NCI-H2107 (cell line): ENCODE data around the gene SAFB2.
A peak's percentile ranks its signal among the peaks of the same experiment; 100 is the strongest.

Experiments
- DNase-seq: peaks from one replicate; lab custom pipeline; 2025; lab: John Stamatoyannopoulos, UW

SAFB2 gene

DNA sequence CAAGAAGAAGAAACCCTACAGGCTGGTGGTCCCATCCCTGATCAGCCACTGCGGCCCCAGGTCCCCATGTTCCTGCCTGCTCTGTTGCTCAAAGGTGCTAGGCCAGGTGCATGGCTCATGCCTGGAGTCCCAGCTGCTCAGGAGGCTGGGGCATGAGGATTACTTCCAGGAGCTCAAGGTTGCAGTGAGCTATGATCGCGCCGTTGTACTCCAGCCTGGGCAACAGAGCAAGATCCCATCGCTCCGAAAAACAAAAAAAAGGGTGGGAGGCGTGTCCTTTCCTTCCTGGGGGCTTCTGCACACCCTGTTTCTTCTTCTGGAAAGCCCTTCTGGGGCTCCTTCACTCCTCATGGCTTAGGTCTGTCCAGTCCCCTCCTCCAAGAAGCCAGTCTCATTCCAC, 42.9 kb downstream of the SAFB2 start:
- no peak for DNase-seq

DNA sequence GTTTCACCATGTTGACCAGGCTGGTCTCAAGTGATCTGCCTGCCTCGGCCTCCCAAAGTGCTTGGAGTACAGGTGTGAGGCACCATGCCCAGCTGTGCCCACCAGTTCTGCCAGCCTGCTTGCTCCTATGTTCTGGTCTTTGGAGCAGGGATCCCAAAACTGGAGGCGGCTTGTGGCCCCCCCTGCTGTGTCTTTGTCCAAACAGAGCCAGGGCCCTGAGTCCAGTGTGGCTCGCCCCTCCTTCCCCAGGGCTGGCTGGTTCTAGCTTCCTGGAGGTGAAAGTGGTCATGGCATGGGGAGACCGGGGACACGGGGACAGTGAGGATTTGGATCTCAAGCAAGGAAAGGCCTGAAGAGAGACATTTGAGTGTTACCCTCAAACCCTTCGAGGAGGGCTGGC, 43.3 kb downstream of the SAFB2 start:
- no peak for DNase-seq

DNA sequence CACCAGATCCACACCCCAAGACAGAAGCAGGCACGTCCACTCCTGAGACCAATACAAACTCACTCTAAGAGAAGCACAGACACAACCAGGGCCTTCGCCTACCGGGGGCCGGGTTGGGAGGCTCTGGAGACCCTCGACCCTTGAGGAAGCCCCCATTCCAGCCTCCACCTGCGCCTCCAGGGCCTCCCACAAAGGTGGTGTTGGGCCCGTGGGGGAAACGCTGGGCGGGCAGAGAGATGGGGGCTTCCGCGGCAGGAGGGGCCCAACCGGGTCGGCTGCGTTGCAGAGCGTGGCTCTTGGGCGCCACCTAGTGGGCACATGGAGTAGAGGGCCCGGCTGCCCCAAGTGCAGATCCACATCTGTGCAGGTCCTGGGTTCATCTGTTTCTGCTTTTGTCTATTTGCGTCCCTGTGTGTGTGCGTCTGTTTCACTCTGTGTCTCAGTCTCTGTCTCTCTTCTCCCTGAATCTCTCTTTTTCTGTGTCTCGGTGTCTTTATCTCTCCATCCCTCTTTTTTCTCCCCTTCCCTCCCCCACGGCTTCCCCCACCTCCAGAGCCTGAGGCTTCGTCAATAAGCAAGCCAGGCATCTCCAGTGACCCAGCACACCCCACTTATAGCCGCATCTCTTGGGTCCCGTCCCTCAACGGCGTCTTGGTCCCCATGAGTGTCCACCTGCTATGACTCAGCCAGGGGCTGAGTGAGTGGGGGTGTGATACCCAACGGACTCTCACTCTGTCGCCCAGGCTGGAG, 44.3 kb downstream of the SAFB2 start:
- no peak for DNase-seq

DNA sequence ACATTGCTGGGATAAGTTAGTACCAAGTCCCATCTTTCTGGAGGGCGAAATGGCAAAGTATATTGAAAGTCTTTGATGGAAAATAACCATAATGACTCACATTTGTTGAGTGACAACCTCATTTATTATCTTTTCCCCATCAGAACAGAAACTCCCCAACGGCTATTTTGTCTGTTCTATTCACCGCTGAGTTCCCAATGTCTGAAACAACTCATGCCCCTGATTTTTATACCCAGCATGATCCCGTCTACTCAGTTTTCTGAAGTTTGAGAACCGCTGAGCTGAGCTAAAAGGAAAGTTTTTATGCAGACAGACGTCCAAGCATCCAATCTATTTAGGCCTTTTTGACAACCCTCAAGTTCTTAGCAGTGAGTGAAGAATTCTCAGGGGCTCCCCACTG, 47.0 kb downstream of the SAFB2 start:
- DNase-seq, result no peak

DNA sequence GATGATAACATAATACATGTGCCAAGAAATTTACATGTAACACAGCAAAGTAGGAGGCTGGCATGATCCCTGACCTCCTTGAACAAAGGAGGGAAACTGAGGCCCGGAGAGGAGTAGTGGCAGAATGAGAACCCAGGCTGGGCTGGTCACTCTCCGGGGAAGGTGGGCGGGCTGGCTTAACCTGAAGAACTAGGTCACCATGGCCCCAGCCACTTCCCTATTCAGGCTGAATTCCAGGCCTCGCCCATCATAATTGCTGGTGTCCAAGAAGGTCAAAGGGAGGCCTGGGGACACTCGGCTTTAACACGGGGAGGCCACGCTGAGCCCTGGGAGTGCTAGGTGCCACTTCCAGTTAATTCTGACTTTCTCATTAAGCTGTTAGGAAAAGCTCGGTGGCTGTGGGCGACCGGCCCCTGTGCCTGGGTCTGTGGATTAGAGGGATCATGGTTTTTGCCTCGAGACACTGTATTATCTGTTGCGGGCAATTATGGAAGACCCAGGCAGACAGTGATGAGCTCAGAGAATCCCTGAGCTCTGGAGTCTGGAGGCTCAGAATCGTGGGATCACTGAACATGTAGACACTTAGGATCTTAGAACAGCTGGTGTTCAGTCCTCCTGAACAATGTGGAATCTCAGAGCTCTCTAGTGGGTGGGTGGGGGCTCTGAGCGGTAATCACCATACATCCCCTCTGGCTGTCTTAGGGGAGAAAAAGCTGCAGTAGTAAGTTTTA, 49.9 kb downstream of the SAFB2 start:
- no peak for DNase-seq

DNA sequence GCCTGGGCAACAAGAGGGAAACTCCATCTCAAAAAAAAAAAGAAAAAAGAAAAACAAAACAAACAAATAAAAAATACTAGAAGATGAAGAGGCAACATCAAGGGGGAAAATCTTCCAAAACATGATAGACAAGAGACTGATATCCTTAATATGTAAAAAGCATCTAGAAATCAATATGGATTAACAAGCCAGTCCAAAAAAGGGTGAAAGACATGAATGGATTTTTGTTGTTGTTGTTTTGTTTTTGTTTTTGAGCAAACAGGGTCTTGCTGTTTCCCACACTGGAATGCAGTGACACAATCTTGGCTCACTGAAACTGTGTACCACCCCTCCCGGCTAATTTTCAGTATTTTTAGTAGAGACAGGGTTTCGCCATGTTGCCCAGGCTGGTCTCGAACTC, 50.8 kb downstream of the SAFB2 start:
- no peak for DNase-seq

DNA sequence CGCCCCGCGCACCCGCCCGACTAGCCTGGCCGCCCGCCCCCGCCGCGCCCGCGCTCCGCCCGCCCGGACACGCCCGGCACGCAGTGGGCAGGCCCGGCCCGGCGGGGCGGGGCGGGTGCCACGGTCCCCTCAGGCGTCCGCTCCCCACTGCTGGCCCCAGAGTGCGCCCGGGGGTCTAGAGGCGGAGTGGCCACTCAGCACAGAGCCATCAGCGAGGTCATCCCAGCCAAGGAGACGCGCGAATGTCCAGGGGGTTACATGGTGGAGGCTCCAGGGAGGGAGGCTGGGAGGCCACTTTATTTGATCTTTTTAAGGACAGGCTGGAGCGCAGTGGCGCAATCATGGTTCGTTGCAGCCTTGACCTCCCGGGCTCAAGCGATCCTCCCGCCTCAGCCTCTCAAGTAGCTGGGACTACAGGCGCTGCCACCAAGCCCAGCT, 54.6 kb downstream of the SAFB2 start:
- DNase-seq, result no peak

DNA sequence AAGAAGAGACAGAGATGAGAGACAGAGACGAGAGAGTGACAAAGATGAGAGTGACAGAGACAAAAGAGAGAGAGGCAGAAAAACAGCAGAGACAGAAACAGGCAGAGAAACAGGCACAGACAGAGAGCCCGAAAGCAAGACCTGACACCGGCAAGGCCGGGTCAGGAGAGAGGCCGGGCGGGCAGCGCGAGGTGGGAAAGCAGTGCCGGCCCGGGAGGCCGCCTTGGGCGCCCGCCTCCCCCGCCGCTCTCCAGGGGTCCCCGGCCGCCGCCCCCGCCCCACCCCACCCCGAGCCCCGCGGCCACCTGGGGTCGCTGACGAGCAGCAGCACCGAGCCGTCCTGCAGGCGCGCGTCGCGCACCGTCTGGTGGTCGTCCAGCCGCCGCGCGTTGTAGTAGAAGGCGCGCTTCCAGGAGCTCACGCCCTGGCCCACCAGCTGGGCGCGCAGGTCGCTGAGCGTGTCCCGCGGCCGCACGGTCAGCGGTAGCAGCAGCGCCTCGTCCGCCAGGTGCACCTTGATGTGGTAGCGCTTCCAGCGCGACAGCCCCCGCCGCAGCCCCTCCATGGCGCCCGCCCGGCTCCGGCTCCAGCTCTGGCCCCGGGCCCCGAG, 55.1 kb downstream of the SAFB2 start, which contains the start of gene TINCR:
Gene TINCR (minus strand): TSS at position 594 of the 610 bp plus-strand sequence.
- no peak for DNase-seq

DNA sequence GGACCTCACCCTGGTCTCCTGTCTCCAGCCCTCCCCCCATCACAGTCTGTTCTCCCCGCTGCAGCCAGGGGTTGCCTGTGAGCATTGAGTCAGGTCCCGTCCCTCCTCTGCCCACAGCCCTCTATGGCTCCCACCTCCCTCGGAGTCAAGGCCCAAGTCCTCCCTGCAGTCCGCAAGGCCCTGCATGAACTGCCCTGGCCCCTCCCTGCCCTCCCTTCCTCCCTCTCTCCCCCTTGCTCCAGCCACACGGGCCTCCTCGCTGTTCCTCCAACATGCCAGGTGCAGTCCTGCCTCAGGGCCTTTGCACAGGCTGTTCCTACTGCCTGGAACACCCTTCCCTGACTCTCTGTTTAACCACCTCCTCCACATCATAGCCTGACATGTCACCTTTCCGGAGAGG, 57.6 kb downstream of the SAFB2 start:
- no peak for DNase-seq

DNA sequence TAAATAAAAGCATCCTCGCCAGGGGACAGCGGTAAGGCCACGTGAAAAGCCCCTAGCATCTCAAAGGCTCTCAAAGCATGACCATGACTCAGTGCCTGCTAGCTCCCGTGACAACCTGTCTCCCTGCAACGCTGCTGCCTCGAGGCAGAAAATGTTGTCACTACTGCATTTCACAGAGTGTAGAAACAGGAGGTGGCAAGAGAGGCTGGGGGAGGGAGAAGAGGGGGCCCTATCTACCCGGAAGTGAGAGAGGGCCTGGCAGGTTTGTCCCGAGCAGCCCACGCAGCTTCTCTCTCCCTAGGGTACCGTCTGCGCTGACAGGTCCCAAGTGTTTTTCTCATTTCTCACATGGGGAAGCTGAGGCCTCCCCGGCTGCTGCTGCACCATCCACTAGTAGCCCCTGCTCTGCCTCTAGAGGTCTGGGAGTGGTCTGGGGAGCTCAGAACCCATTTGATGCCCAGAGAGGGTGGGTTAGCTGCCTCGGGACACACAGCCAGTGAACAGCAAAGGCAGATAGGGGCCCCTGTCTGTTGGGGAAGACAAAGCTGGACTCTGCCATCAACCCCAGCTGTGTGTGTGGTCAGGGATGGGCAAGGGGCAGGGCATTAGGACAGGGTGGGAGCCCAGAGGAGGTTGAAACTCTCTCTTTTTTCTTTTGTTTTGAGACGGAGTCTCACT, 58.5 kb downstream of the SAFB2 start:
- DNase-seq, result no peak

DNA sequence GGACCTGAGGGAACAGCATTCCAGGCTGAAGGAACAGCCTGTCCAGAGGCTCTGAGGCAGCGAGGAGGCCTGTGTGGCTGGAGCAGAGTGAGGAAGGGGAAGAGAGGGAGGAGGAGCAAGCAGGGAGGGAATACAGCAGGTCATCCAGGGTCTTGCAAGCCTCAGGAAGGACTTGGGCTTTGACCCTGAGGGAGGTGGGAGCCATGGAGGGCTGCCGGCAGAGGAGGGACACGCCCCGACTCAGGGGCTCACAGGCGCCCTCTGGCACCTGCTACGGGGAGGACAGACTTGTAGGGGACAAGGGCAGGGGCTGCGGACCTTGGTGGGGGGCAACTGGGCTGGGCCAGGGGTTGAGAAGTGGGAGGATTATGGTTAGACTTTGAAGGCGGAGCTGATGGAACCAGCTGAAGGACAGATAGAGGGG, 59.6 kb downstream of the SAFB2 start:
- DNase-seq, result no peak

DNA sequence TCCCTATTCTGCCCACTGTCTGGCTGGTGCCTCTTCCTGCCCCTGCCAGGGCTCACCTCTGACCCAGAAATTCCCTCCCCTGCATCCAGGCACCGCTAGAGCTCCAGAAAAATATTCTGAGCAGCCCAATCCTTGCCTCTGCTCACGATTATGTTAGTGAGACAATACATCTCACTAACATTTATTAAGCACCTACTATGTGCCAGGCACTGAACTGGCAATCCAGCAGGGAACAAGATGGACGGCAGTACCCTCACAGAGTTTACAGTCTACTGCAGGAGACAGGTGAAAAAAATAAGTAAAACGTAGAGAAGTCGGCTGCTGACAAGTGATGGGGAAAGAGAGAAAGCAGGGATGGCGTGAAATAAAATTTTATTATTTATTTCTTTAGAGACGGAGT, 60.3 kb downstream of the SAFB2 start:
- no peak for DNase-seq

DNA sequence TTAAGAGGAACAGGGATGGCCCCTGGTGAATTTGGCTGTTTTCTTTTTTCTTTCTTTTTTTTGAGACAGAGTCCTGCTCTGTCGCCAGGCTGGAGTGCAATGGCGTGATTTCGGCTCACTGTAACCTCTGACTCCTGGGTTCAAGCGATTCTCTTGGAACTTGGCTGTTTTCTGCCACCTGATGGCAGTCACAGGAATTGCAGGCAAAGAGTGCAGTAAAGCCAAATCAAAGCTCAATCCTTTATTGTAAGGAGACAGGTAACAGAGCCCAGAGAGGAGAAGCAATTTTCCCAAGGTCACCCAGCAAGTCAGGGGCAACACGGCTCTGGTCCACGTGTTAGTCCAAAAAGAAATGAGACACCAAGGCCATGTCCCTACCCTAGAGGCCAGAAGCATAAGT, 61.0 kb downstream of the SAFB2 start:
- no peak for DNase-seq

DNA sequence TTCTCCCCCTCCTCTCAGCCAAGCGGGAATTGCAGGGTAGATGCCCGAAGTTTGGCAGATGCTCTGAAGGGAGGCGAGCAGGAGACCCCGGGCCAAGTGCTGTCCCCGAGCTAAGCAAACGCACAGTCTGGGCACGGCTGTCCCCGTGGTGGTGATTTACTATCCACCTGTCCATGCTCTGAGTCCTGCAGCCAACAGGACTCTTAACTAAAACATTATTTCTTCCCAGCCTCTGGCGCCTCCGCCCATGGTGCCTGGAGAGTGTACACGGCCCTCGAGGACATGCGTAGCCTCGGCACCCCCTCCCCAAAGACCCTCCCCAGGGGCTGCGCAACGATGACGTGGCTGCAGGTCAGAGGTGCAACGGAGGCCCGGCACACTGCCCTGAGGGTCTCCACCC, 62.4 kb downstream of the SAFB2 start:
- no peak for DNase-seq

DNA sequence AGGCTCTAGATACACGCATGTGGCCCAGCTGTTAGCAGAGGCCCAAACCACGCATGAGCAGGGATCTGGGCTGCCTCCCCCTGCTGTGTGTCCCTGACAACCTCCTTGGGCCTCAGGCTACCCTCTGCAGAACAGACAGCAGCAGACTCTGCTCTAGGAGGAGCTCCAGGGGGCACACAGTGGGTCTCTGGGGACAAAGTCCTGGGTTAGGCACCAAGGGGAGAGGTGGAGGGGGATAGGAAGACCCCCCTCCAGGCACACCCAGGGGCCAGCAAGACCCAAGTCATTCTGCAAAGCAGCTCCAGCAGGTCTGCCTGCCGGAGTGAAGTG, 62.8 kb downstream of the SAFB2 start:
- DNase-seq, result no peak

DNA sequence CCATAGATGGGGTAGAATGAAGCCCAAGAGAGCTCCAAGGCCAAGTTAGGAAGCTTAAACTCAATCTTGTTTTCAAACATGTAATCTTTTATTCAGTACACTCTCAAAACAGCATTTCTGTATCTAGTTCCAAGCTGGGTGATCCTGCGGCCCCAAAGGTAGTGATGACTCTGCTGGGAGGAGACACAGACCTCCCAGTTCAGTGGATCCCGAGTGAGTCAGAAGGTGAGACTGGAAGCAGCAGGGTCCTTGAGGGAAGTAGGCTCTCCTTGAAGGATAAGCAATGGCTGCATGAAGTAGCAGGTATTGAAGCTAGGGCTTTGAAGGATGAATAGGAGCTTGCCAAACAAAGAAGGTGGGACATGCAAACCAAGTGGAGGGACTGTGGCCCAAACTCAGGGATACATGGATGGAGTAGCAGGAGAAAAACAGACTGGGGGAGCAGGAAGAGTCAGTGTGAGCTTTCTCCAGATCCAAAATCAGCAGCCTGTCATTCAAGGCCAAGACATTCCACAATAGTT, 64.4 kb downstream of the SAFB2 start:
- DNase-seq, result no peak

DNA sequence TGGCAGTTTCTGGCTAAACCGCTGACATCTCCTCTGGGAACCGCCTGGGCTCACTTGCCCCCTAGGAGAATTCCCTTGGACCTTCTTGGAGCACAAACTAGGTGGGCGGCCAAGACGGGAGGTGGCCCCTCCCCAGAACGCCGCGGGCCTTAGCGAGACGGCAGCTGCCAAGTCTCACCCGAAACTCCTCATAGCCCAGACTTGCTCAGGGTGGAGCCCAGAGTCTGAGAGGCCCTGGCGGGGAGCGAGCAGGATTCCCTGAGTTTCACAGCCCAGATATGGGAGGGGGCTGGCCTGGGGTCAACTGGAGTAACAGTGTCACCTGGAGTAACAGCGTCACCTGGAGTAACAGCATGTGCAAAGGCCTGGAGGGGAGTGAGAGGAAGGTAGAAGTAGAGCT, 64.9 kb downstream of the SAFB2 start:
- DNase-seq, result no peak

DNA sequence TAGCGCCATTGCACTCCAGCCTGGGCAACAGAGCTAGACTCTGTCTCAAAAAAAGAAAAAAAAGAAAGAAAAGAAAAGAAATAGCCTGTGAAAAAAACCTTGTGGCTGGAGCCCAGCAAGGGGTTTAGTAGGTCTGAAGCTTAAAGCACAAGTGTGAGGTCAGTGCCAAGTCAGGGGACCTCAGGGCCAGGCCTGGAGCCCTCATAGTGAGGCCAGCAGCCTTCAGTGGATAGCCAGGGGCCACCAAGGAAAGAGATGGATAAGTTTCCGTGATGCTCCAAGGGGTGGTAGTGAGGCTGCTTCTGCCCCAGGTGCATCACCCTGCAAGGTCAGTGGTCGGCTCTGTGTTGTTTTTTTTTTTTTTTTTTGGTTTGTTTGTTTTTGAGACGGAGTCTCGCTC, 67.7 kb downstream of the SAFB2 start:
- no peak for DNase-seq

DNA sequence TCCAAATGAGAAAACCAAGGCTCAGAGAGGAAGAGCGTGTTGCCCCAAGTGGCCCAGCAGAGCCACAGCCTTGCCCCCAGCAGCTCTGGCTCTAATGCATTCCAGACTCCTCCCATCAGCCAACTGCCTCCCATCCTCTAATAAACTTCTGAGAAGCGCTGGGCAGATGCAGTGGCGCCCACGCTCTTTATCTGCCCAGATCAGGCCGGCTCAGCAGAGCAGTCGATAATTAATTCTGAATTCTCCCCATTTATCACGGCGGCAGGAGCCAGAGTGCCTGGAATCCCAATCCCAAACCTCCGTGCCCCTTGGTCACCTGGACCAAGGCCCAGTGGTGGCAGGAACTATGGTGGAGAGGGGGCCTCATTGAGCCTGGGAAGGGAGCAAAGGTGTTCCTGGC, 68.7 kb downstream of the SAFB2 start:
- no peak for DNase-seq

DNA sequence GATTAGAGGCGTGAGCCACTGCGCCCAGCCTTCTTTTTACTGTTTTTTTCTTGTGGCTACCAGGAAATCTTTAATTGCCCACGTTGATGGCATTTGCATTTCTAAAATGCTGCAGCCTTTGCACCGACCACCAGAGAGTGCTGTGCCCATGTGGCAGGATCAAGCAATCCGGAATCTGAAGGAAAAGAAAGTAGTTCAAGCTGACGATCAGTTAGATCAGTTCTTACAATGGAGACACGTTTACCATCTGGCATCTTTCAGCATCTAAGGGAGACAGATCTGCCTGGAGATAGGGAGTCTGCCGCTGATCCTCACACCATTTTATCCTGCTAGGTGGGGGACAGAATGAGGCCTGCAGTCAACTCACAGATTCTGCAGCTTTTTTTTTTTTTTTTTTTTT, 74.7 kb downstream of the SAFB2 start:
- peak; percentile 3 for DNase-seq

DNA sequence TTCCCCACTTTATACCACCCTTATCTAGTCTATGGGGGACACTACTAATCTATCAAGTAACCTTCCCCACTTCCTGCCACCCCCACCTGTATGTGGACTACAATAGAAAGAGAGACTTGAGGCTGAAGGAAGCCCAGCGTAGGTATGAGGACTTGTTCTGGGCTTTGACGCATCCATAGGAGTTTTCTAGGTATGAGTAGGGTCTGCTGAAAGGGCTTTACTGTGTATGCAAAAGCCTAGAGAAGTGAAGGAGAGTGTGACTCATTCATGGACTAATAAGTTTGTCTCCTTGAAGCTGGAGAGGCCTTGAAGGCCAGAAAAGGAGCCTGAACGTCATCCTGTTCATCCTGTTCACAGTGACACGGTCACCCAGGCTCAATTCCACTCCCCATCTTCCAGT, 76.6 kb downstream of the SAFB2 start:
- DNase-seq, result no peak

DNA sequence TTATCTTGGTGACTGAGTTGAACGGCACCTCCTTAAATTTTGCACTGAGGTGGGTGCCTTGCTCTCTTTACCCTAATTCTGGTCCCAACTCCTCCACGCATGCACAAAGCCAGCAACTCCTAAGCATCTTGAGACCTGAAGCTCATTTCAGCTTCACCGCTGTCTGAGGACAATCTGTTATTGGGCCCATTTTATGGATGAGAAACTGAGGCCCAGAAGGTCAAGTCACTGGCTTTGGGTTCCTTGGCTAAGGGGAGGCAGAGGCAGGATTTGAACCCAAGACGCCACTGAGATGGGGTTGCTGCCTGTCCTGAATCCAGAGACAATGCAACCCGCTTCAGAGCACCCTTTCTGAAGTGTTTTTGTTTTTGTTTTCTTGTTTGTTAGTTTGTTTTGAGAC, 77.5 kb downstream of the SAFB2 start:
- DNase-seq, result no peak

DNA sequence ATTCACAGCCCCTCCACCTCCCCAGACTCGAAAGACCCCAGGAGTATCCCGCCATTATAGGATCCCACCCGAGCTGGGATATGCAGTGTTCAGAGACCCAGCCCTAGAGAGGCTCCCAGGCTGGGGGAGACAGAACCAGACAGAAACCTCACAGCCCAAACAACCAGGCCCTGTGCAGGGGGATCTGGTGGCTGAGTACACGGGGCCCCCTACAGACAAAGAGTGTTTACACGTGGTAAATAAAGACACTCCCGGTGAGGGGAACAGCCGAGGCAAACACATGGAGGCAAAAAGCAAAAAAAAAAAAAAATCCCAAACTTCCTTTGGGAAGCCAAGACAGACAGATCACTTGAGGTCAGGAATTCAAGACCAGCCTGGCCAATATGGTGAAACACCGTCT, 79.9 kb downstream of the SAFB2 start:
- DNase-seq, result no peak
